ENCODE results near the gene SLC25A27. TPM values are rescaled to one million over a fixed set of nuclear protein-coding genes. Genes with fewer than 3 reads are reported as not detected.

The SLC25A27 gene
- total and polyA plus RNA-seq, 4 donors = 2.5 to 24.2 (median 4.9) TPM

GRCh38 chr6:46635462-46635861, 17.3 kb upstream of the SLC25A27 start:
- TF ChIP-seq HNF4G (IDR thresholded peaks at IDR 0.05) (no peak), HNF4A (conservative IDR thresholded peaks at IDR 0.05) (no peak)
- no peak for DNase-seq (ENCODE audit: low spot score)
- H3K36me3 ChIP-seq (ENCODE audit: control insufficient read depth in 4 of 4, insufficient read depth in 3 of 4, low read depth in 1 of 4, low read length in 3 of 4) = peaks cover 0 to 4% (median 1%) of the 10 kb centered on the region in 4 donors
- no peak overlapping the region for H3K27ac ChIP-seq (ENCODE audit: low read depth in 1 of 2, low read length in 2 of 2)
- H3K9me3 ChIP-seq (ENCODE audit: control insufficient read depth in 4 of 4, low read length in 3 of 4) = no peaks in the 10 kb centered on the region
- no peaks in the 10 kb centered on the region for H3K27me3 ChIP-seq (ENCODE audit: control insufficient read depth in 4 of 4, insufficient read depth in 4 of 4, low read length in 3 of 4)
- 94% methylated on average over 6 of the region's 6 CpGs for WGBS
- no peak overlapping the region for H3K4me3 ChIP-seq (ENCODE audit: low read depth in 1 of 3, low read length in 3 of 3)
- H3K9ac ChIP-seq (ENCODE audit: low read depth in 1 of 2, low read length in 2 of 2) = no peak overlapping the region
- H3K4me1 ChIP-seq (ENCODE audit: control insufficient read depth in 4 of 4, insufficient read depth in 4 of 4, low read length in 3 of 4) = peaks cover 0 to 8% (median 4%) of the 10 kb centered on the region in 4 donors

- Histone ChIP-seq H3K4me3 (ENCODE audit: low read depth in 1 of 3, low read length in 3 of 3) (no peak overlapping the region), H3K9me3 (ENCODE audit: control insufficient read depth in 4 of 4, low read length in 3 of 4) (no peaks in the 10 kb centered on the region), H3K9ac (ENCODE audit: low read depth in 1 of 2, low read length in 2 of 2) (no peak overlapping the region), H3K27me3 (ENCODE audit: control insufficient read depth in 4 of 4, insufficient read depth in 4 of 4, low read length in 3 of 4) (no peaks in the 10 kb centered on the region), H3K27ac (ENCODE audit: low read depth in 1 of 2, low read length in 2 of 2) (no peak overlapping the region), H3K4me1 (ENCODE audit: control insufficient read depth in 4 of 4, insufficient read depth in 4 of 4, low read length in 3 of 4) (peaks cover 0 to 5% (median 4%) of the 10 kb centered on the region in 4 donors), H3K36me3 (ENCODE audit: control insufficient read depth in 4 of 4, insufficient read depth in 3 of 4, low read depth in 1 of 4, low read length in 3 of 4) (peaks cover 0 to 4% (median 0%) of the 10 kb centered on the region in 4 donors)
- WGBS = 87% methylated on average over 5 of the region's 5 CpGs
- TF ChIP-seq NR2F2 (IDR thresholded peaks at IDR 0.05) (no peak), REST (IDR thresholded peaks at IDR 0.05) (no peak), FOXA1 (IDR thresholded peaks at IDR 0.05) (no peak)
- no peak for DNase-seq (ENCODE audit: low spot score)
These were observed 15.6 kb upstream of the SLC25A27 start for GRCh38 chr6:46637145-46637544.

GRCh38 chr6:46637933-46638332, 14.8 kb upstream of the SLC25A27 start:
- no peaks in the 10 kb centered on the region for H3K9me3 ChIP-seq (ENCODE audit: control insufficient read depth in 4 of 4, low read length in 3 of 4)
- WGBS = 94% methylated on average over 1 of the region's 1 CpG
- no peaks in the 10 kb centered on the region for H3K27me3 ChIP-seq (ENCODE audit: control insufficient read depth in 4 of 4, insufficient read depth in 4 of 4, low read length in 3 of 4)
- no peak overlapping the region for H3K27ac ChIP-seq (ENCODE audit: low read depth in 1 of 2, low read length in 2 of 2)
- no peak overlapping the region for H3K9ac ChIP-seq (ENCODE audit: low read depth in 1 of 2, low read length in 2 of 2)
- H3K4me1 ChIP-seq (ENCODE audit: control insufficient read depth in 4 of 4, insufficient read depth in 4 of 4, low read length in 3 of 4) = peaks cover 0 to under 1% (median 0%) of the 10 kb centered on the region in 4 donors
- DNase-seq (ENCODE audit: low spot score) = no peak
- H3K36me3 ChIP-seq (ENCODE audit: control insufficient read depth in 4 of 4, insufficient read depth in 3 of 4, low read depth in 1 of 4, low read length in 3 of 4) = peaks cover 0 to 4% (median 0%) of the 10 kb centered on the region in 4 donors
- no peak overlapping the region for H3K4me3 ChIP-seq (ENCODE audit: low read depth in 1 of 3, low read length in 3 of 3)
- TF ChIP-seq JUND (IDR thresholded peaks at IDR 0.05) (no peak), TAF1 (conservative IDR thresholded peaks at IDR 0.05) (no peak), NR2F2 (IDR thresholded peaks at IDR 0.05) (no peak), REST (IDR thresholded peaks at IDR 0.05) (no peak), ZBTB33 (IDR thresholded peaks at IDR 0.05) (no peak), CTCF (IDR thresholded peaks at IDR 0.05; ENCODE audit: low read depth, low read length, missing input control) (no peak), HNF4G (IDR thresholded peaks at IDR 0.05) (no peak), RAD21 (IDR thresholded peaks at IDR 0.05) (no peak), FOXA1 (IDR thresholded peaks at IDR 0.05) (no peak), RXRA (IDR thresholded peaks at IDR 0.05) (no peak), GABPA (IDR thresholded peaks at IDR 0.05 in 1 of 2, conservative IDR thresholded peaks at IDR 0.05 in 1 of 2) (no peak), SP1 (IDR thresholded peaks at IDR 0.05) (no peak), ATF3 (IDR thresholded peaks at IDR 0.05) (no peak), FOXA2 (IDR thresholded peaks at IDR 0.05) (no peak), HNF4A (conservative IDR thresholded peaks at IDR 0.05) (no peak), EGR1 (IDR thresholded peaks at IDR 0.05; ENCODE audit: low read depth in 2 of 2) (no peak)
